Upper lobe of left lung (tissue), 4 donors: Measurements from ENCODE around the gene UBASH3B.

ENCODE experiments used
- CTCF ChIP-seq, 6 experiments: fragments of 450-650 bp in 4 of 6; fragments of 200-600 bp in 2 of 6; sonication (generic) in 2 of 6; IDR thresholded peaks; one replicate each; pipeline ENCODE4 v1.5.1; 2016 to 2019; ENCODE audit warnings: antibody characterized with exemption in 6 of 6
- EP300 ChIP-seq, 4 donors: sonication (generic); formaldehyde crosslinking; IDR thresholded peaks; one replicate each; pipeline ENCODE4 v1.5.1; 2017; ENCODE audit warnings: antibody characterized with exemption in 4 of 4, control low read depth in 2 of 4
- POLR2A ChIP-seq, 4 donors: fragments of 450-650 bp; IDR thresholded peaks; one replicate each; pipeline ENCODE4 v1.5.1; 2016 to 2017; ENCODE audit warnings: antibody characterized with exemption in 4 of 4, mild to moderate bottlenecking in 2 of 4
- POLR2AphosphoS5 ChIP-seq, 2 donors: sonication (generic); formaldehyde crosslinking; IDR thresholded peaks; one replicate each; pipeline ENCODE4 v1.5.1; 2017; ENCODE audit warnings: antibody characterized with exemption in 2 of 2

GRCh38 chr11:122808478-122808869, 153.0 kb downstream of the UBASH3B start:
- no peak for TF ChIP-seq CTCF (IDR thresholded peaks at IDR 0.05)
- no peak for TF ChIP-seq POLR2A (IDR thresholded peaks at IDR 0.05)
- no peak for TF ChIP-seq EP300 (IDR thresholded peaks at IDR 0.05)
- TF ChIP-seq POLR2AphosphoS5 (IDR thresholded peaks at IDR 0.05): no peak
